Measurements from ENCODE around the gene FCN3. TPM values are rescaled to one million over a fixed set of nuclear protein-coding genes. Genes with fewer than 3 reads are reported as not detected.
"Not testable (repeated sequence)": the region's sequence is repeated elsewhere in the genome, so short reads cannot be mapped to it uniquely, and the experiment has no call there.

FCN3 gene
- total RNA-seq, 2 experiments from 2014 or later = not detected

- ChIA-PET CTCF (interaction anchor here (0.6 to 7.1 kb wide), 8 partner anchors 18 to 218 kb away, joined by 3 to 107 read pairs (median 6); partner anchors contain the start of gene MAP3K6), POLR2A (interaction anchor here (1.1 kb wide), 1 partner anchor 23 kb away, joined by 3 read pairs; no protein-coding TSS in a partner anchor)
Observed at GRCh38 chr1:27388337-27389005, 13.8 kb upstream of the FCN3 start.

DNA sequence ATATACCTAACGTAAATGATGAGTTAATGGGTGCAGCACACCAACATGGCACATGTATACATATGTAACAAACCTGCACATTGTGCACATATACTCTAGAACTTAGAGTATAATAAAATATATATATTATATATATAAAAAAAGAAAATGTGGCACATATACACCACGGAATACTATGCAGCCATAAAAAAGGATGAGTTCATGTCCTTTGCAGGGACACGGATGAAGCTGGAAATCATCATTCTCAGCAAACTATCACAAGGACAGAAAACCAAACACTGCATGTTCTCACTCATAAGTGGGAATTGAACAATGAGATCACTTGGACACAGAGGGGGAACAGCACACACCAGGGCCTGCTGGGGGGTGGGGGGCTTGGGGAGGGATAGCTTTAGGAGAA is 10.2 kb upstream of the FCN3 start:
- POLR2A ChIA-PET = not testable (repeated sequence)
- CTCF ChIA-PET = interaction anchor here (1.2 to 3.8 kb wide), 3 partner anchors 18 to 52 kb away, joined by 3 to 16 read pairs (median 3); partner anchors contain the start of gene MAP3K6

DNA sequence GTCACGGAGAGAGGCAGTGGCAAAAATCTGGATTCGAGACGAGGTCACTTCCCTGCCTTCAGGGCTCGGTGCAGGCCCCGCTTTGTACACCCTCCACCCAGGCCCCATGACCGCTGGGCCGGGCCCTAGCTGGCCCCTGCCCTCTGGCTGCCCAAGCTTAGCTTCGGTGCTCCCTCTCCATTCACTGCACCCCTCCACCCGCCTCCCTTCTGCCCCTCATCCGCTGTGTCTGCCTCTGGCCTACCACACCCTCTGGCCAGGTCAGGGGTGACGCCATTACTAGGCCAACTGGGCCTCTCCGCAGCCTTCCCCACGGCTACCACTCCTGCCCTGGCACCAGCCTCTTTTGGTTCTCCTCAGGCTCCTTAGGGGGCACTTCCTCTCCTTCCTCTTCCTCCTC is 9.0 kb upstream of the FCN3 start:
- ChIA-PET POLR2A (no interaction called here), CTCF (interaction anchor here (0.6 to 3.8 kb wide), 3 partner anchors 13 to 82 kb away, joined by 3 to 16 read pairs (median 3); no protein-coding TSS in a partner anchor)

GRCh38 chr1:27383039-27383605 is 8.5 kb upstream of the FCN3 start, which contains the start of gene CD164L2:
TSS of gene CD164L2 (minus strand) at chr1:27383333. CDS start at chr1:27383239, 94 bp downstream.
- CTCF ChIA-PET = interaction anchor here (1.0 to 3.8 kb wide), 2 partner anchors 26 to 50 kb away, joined by 4 to 16 read pairs; no protein-coding TSS in a partner anchor
- POLR2A ChIA-PET = no interaction called here

DNA sequence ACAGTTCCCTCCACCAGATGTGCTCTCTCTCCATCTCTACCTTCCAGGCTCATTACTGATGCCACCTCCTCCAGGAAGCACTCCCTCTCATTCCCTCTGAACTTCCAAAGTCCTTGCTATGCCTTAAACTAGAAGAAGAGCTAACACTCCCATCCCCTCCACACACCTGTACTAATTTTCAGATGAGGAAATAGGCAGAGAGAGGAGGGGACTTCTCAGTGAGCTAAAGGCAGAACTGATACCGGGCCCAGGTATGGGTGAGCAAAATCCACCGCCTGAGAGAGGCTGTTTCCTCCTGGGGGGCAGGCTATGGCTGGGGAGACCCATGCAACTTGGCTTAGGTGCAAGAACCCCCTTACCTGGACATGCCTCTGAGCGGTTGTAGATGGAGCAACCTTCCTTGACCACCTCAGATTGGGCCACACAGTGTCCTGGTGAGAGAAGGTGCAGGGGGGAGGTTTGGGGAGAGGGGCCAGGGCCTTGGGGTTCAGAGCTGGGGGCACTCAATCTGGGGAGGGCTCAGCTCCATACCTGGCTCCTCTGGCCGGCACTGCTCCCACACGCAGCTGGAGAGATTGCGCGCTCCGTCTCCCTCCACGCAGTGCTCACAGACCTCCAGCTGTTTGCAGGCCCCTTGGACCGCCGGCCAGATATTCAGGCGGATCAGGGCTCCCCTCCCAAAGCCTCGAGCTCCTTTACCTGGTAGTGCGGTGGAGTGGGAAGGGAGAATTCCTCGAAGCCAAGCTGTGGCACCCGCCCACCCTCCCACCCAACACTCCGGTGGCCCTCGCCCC is 7.5 kb upstream of the FCN3 start:
- POLR2A ChIA-PET = no interaction called here
- CTCF ChIA-PET = interaction anchor here (0.6 to 3.8 kb wide), 8 partner anchors 13 to 285 kb away, joined by 3 to 16 read pairs (median 4); partner anchors contain the start of gene MAP3K6

DNA sequence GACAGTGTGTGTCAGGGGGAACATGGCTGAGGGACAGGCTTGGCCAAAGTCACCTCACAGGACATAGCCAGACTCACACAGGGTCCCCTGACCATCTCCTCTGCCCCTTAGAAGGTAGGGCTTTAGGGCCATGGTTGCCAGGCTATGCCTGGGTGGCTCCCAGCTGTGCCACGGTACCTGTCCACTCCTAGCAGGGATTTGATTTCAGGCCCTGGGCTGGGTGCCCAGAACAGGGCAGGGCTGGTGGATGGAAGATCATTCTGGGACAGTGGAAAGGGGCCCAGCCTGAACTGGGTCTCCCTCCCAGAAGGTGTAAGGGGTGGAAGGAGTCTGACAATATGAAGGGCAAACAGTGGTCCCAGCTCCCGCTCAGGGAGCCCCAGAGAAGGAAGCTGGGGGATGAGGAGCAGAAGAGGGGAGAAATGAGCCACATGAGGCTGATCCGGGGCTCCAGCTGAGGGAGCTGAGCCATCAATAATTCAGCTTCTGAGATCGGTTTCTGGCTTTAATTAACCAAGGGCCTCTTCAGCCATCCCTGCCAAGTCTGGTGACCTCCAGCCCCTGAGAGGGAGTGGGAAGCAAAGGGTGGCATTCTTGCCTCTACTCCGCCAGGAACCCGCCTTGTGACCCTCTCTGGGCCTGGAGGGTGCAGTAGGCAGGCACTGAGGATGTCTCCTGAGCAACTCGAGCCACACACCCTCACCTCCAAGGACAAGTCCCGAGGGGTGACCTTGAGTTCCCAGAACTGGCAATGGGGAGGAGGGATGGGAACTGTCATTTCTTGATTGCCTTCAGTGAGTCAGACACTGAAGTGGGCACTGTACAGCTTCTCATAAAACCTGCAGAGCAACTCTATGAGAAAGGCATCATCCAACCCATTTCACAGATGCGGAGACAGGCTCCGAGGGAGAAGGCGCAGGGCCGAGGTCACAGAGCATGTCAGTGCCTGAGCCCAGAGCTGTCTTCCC is 6.4 kb upstream of the FCN3 start:
- ChIA-PET POLR2A (no interaction called here), CTCF (interaction anchor here (0.6 to 1.9 kb wide), 5 partner anchors 14 to 284 kb away, joined by 3 to 6 read pairs (median 4); no protein-coding TSS in a partner anchor)

GRCh38 chr1:27380224-27380623 is 5.6 kb upstream of the FCN3 start:
- POLR2A ChIA-PET = no interaction called here
- CTCF ChIA-PET = no interaction called here

DNA sequence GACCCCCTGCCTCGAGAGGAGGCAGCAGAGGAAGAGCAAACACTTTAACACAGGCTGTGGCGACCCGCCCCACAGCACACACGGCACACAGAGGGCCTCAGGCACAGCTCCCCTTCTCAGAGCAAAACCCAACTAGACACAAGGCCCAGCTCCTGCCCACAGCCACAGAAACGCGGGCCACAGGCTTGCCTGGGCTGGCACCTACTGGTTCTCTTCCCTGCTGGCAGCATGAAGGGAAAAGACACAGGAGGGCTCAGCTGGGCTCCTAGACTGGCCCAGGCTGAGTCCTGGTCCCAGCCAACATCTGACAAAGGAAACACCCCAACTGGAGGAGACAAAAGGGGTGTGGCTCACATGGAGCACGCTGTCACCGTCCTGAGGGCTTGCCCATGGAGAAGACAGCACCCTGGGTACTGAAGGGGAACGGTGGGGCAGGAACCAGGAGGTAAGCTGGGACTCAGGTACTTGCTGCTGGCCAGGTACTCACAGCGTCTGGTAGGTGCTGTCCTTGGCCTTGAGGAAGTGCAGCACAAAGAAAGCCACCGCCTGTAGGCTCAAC is 5.0 kb upstream of the FCN3 start:
- POLR2A ChIA-PET = no interaction called here
- CTCF ChIA-PET = interaction anchor here (0.6 to 1.1 kb wide), 4 partner anchors 11 to 278 kb away, joined by 3 to 5 read pairs (median 3); partner anchors contain the start of gene MAP3K6

GRCh38 chr1:27377760-27378495 is 3.3 kb upstream of the FCN3 start:
- CTCF ChIA-PET = interaction anchor here (1.1 to 1.4 kb wide), 3 partner anchors 9 to 82 kb away, joined by 3 read pairs; no protein-coding TSS in a partner anchor
- POLR2A ChIA-PET = no interaction called here

- ChIA-PET POLR2A (interaction anchor here (0.6 to 0.7 kb wide), 2 partner anchors 285 to 308 kb away, joined by 5 to 11 read pairs; no protein-coding TSS in a partner anchor), CTCF (interaction anchor here (0.6 to 1.2 kb wide), 5 partner anchors 11 to 621 kb away, joined by 3 read pairs; no protein-coding TSS in a partner anchor)
Observed at GRCh38 chr1:27372808-27373690, 1.6 kb downstream of the FCN3 start.

- POLR2A ChIA-PET = interaction anchor here (0.6 to 0.7 kb wide), 2 partner anchors 286 to 307 kb away, joined by 5 to 11 read pairs; no protein-coding TSS in a partner anchor
- CTCF ChIA-PET = interaction anchor here (0.6 to 2.0 kb wide), 6 partner anchors 10 to 622 kb away, joined by 3 to 6 read pairs (median 3); no protein-coding TSS in a partner anchor
Observed at GRCh38 chr1:27372022-27372807, 2.4 kb downstream of the FCN3 start.

DNA sequence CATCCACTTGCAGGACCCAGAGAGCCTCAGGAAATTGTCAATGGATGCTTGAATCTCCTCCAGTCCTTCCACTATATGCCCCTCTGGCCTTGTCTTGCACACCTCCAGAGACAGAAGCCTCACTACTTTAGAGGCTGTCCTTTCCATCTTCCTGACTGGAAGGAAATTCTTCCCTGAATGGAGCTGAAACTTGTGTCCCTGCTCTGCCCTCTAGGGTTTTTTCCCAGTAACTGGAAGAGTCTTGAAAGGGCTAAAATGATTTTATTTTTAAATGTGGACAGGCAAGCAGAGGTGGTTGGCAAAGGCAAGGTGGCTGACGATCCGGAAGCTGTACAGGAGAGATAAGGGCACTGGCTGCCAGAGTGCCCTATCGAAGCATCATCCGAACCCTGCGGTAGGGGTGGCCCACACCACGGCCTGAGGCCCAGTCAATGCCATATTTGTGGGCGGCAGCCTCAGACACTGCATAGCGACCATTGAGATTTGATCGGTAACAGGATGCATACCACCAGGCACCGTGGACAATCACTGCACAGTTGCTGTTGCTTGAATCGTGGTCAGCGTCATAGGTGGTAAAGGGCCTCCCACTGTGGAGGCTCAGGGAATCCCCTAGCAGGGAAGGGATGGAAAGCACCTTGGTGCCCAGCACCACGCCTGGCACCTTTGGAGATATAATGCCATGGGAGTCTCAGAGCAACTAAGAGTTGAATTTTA is 5.6 kb downstream of the FCN3 start:
- CTCF ChIA-PET = interaction anchor here (1.1 to 2.1 kb wide), 3 partner anchors 10 to 46 kb away, joined by 3 to 10 read pairs (median 5); no protein-coding TSS in a partner anchor
- POLR2A ChIA-PET = no interaction called here

DNA sequence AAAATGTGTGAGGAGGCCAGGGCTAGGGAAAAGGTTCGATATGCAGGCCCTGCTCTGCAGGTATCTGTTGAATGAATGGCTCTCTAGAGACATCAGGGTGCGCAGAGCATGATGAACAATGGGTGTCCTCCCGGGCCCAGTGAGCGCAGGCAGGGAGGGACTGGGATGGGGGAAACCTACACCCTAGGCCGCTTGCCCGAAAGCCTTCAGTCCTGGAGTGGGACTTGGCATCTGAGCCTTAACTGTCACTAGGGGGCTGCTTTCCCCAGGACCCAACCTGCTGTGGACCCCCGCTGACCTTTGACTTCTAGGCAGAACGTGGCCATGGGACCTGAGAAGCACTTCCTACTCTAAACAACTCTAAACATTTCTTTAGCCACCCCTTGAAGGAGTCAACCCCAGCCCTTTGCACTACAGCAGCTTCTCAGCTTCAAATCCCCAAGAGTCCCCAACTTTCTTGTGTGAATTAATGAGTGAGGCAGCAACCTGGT is 7.4 kb downstream of the FCN3 start:
- CTCF ChIA-PET = interaction anchor here (0.9 to 2.9 kb wide), 10 partner anchors 11 to 320 kb away, joined by 3 to 30 read pairs (median 4); partner anchors contain the start of gene SYTL1
- POLR2A ChIA-PET = no interaction called here

- POLR2A ChIA-PET = interaction anchor here (1.0 to 1.8 kb wide), 3 partner anchors 10 to 46 kb away, joined by 4 to 10 read pairs (median 4); no protein-coding TSS in a partner anchor
- CTCF ChIA-PET = interaction anchor here (0.9 to 2.9 kb wide), 15 partner anchors 10 to 320 kb away, joined by 3 to 30 read pairs (median 4); partner anchors contain the start of genes GPR3 and SYTL1
Observed at GRCh38 chr1:27366411-27367159, 8.0 kb downstream of the FCN3 start, which contains the start of gene MAP3K6. TSS of gene MAP3K6 (minus strand) at chr1:27366961. CDS start at chr1:27366597, 364 bp downstream.
